ENCODE data around the gene NOTCH1.

DNA sequence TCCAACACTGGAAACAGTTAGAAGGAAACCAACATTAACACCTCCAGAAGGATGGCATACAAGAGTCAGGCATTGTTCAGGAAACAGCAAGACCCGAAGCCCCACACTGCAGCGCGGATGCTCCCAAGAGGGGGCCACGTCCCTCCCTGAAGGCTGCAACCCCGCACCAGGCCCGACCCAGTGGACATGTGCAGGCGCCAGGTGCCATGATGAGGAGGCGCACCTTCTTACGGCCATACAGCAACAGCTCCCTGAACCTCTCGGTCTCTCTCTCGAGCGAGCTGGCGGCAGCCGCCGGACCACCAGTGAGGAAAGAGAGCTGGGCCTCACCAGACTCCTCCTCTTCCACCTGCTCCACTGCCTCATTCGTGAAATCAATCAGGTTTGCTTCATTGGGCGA lies 83.2 kb downstream of the NOTCH1 start:
- TF ChIP-seq EP300 (IDR thresholded peaks at IDR 0.05) (no peak), POLR2AphosphoS5 (IDR thresholded peaks at IDR 0.05) (no peak)
